H9 (cell line): ENCODE data around the gene EBLN2. TPM values are rescaled to one million over a fixed set of nuclear protein-coding genes. Genes with fewer than 3 reads are reported as not detected.

Experiments
- DNase-seq: peaks from one replicate; pipeline ENCODE4 v3.0.0-alpha.2; 2017
- H2AFZ ChIP-seq: one replicate; pipeline ENCODE4 v1.6.1; 2013; ENCODE audit warnings: mild to moderate bottlenecking, low read length, control low read depth, moderate library complexity
- H2AK5ac ChIP-seq: 2 replicates; pipeline ENCODE4 v1.6.1; 2013; ENCODE audit warnings: low read length, control low read depth, mixed read lengths; ENCODE audit not compliant: insufficient read length
- H2BK120ac ChIP-seq: one replicate; pipeline ENCODE4 v1.6.1; 2013; ENCODE audit warnings: low read depth, mild to moderate bottlenecking, low read length, control low read depth, inconsistent platforms; ENCODE audit not compliant: poor library complexity, severe bottlenecking
- H2BK12ac ChIP-seq: 2 replicates; pipeline ENCODE4 v1.6.1; 2013; ENCODE audit warnings: low read length, control low read depth, mixed read lengths, low read depth; ENCODE audit not compliant: insufficient read length
- H2BK15ac ChIP-seq: 2 replicates; pipeline ENCODE4 v1.6.1; 2013; ENCODE audit warnings: low read depth, low read length, control low read depth
- H2BK20ac ChIP-seq: one replicate; pipeline ENCODE4 v1.6.1; 2013; ENCODE audit warnings: low read depth, mild to moderate bottlenecking, low read length, control low read depth, inconsistent platforms; ENCODE audit not compliant: poor library complexity, severe bottlenecking
- H2BK5ac ChIP-seq: 2 replicates; pipeline ENCODE4 v1.6.1; 2013; ENCODE audit warnings: low read length, control low read depth, mixed read lengths; ENCODE audit not compliant: insufficient read length
- H3K14ac ChIP-seq: 2 replicates; pipeline ENCODE4 v1.6.1; 2013; ENCODE audit warnings: low read length, control low read depth; ENCODE audit not compliant: insufficient read depth
- H3K18ac ChIP-seq: 2 replicates; pipeline ENCODE4 v1.6.1; 2013; ENCODE audit warnings: low read depth, mild to moderate bottlenecking, mixed read lengths, low read length, control low read depth; ENCODE audit not compliant: insufficient read length
- H3K23ac ChIP-seq: 2 replicates; pipeline ENCODE4 v1.6.1; 2013; ENCODE audit warnings: low read length, control low read depth, mixed read lengths, low read depth; ENCODE audit not compliant: insufficient read length
- H3K23me2 ChIP-seq: 2 replicates; pipeline ENCODE4 v1.6.1; 2013; ENCODE audit warnings: low read depth, mild to moderate bottlenecking, mixed read lengths, low read length, control low read depth; ENCODE audit not compliant: insufficient read length, poor library complexity, severe bottlenecking
- H3K27ac ChIP-seq: 2 replicates; pipeline ENCODE4 v1.5.1; 2013; ENCODE audit warnings: low read length, control low read depth, mixed read lengths, low read depth; ENCODE audit not compliant: insufficient read length
- H3K27me3 ChIP-seq: 2 replicates; pipeline ENCODE4 v1.6.1; 2013; ENCODE audit warnings: low read length, control low read depth, inconsistent platforms; ENCODE audit not compliant: insufficient read depth
- H3K4ac ChIP-seq: 2 replicates; pipeline ENCODE4 v1.6.1; 2013; ENCODE audit warnings: low read depth, mild to moderate bottlenecking, control low read depth, inconsistent platforms, low read length, moderate library complexity
- H3K4me1 ChIP-seq: 2 replicates; pipeline ENCODE4 v1.6.1; 2013; ENCODE audit warnings: low read length, control low read depth, inconsistent platforms; ENCODE audit not compliant: insufficient read depth
- H3K4me2 ChIP-seq: 2 replicates; pipeline ENCODE4 v1.6.1; 2013; ENCODE audit warnings: low read length, control low read depth, mixed read lengths; ENCODE audit not compliant: insufficient read length, insufficient read depth
- H3K56ac ChIP-seq: 2 replicates; pipeline ENCODE4 v1.6.1; 2013; ENCODE audit warnings: low read depth, mild to moderate bottlenecking, mixed read lengths, low read length, control low read depth; ENCODE audit not compliant: insufficient read length
- H3K79me1 ChIP-seq: 2 replicates; pipeline ENCODE4 v1.6.1; 2013; ENCODE audit warnings: low read depth, mild to moderate bottlenecking, moderate library complexity, low read length, control low read depth, inconsistent platforms; ENCODE audit not compliant: insufficient read depth, poor library complexity, severe bottlenecking
- H3K79me2 ChIP-seq: 2 replicates; pipeline ENCODE4 v1.6.1; 2013; ENCODE audit warnings: low read length, control low read depth, inconsistent platforms; ENCODE audit not compliant: insufficient read depth
- H3K9ac ChIP-seq: 2 replicates; pipeline ENCODE4 v1.6.1; 2013; ENCODE audit warnings: low read length, control low read depth, mixed read lengths; ENCODE audit not compliant: insufficient read length; ENCODE audit errors: extremely low read depth
- H3K9me3 ChIP-seq: one replicate; pipeline ENCODE4 v1.6.1; 2013; ENCODE audit warnings: low read depth, low read length, inconsistent platforms; ENCODE audit not compliant: control insufficient read depth
- H3T11ph ChIP-seq: one replicate; pipeline ENCODE4 v1.6.1; 2013; ENCODE audit warnings: mild to moderate bottlenecking, low read length, control low read depth, inconsistent platforms
- H4K20me1 ChIP-seq: one replicate; pipeline ENCODE4 v1.6.1; 2013; ENCODE audit not compliant: control insufficient read depth, insufficient read length, insufficient read depth
- H4K5ac ChIP-seq: 2 replicates; pipeline ENCODE4 v1.6.1; 2013; ENCODE audit warnings: low read depth, mild to moderate bottlenecking, mixed read lengths, low read length, control low read depth; ENCODE audit not compliant: insufficient read length
- H4K8ac ChIP-seq: replicated peaks from 2 replicates; pipeline ENCODE4 v1.6.1; 2013; ENCODE audit warnings: low read length, control low read depth, mixed read lengths, low read depth; ENCODE audit not compliant: insufficient read length
- H4K91ac ChIP-seq: 2 replicates; pipeline ENCODE4 v1.6.1; 2013; ENCODE audit warnings: low read depth, mild to moderate bottlenecking, moderate library complexity, mixed read lengths, low read length, control low read depth; ENCODE audit not compliant: insufficient read length
- H3K27ac Mint-ChIP-seq, 3 experiments: 2 replicates in 2 of 3; 3 replicates in 1 of 3; pipeline ENCODE4 v1.8.0; 2020 to 2021; ENCODE audit warnings: mixed read lengths in 3 of 3, mild to moderate bottlenecking in 1 of 3, moderate library complexity in 1 of 3
- H3K27me3 Mint-ChIP-seq: 2 replicates; pipeline ENCODE4 v1.8.0; 2021; ENCODE audit warnings: low read depth, mild to moderate bottlenecking, moderate library complexity, mixed read lengths
- H3K36me3 Mint-ChIP-seq, 3 experiments: 2 replicates in 2 of 3; 3 replicates in 1 of 3; pipeline ENCODE4 v1.8.0; 2020 to 2021; ENCODE audit warnings: low read depth in 3 of 3, mixed read lengths in 3 of 3; ENCODE audit not compliant: insufficient read depth in 1 of 3
- H3K4me1 Mint-ChIP-seq, 2 experiments: 2 replicates each; pipeline ENCODE4 v1.8.0; 2020; ENCODE audit warnings: mixed read lengths in 2 of 2
- H3K4me3 Mint-ChIP-seq, 2 experiments: 2 replicates in 1 of 2; 3 replicates in 1 of 2; pipeline ENCODE4 v1.8.0; 2020 to 2021; ENCODE audit warnings: mild to moderate bottlenecking in 2 of 2, mixed read lengths in 2 of 2, moderate library complexity in 1 of 2
- H3K9me3 Mint-ChIP-seq, 2 experiments: 2 replicates in 1 of 2; 3 replicates in 1 of 2; pipeline ENCODE4 v1.8.0; 2020; ENCODE audit warnings: mild to moderate bottlenecking in 2 of 2, mixed read lengths in 2 of 2, moderate library complexity in 1 of 2
- WGBS: extraction: QIAGEN DNeasy Blood & Tissue Kit; methylation state at CpG from one replicate; pipeline ENCODE4 v1.1.7; 2013; ENCODE audit warnings: missing lambda C conversion rate, low lambda C conversion rate, mixed read lengths; ENCODE audit not compliant: insufficient read length; ENCODE audit errors: extremely low coverage; 5-methylcytosine and 5-hydroxymethylcytosine counted together
- total RNA-seq: library from RNA; stranded (reverse); gene quantifications from 2 replicates; pipeline ENCODE4 v1.2.1, GENCODE V29; 2021
- TF ChIP-seq, protein P1 (sequence below): fragments of 200-600 bp; sonication (generic); conservative IDR thresholded peaks from 3 replicates; pipeline ENCODE4 v1.8.0; 2021; ENCODE audit warnings: antibody characterized with exemption, mild to moderate bottlenecking

The EBLN2 gene
- total RNA-seq, 1 experiment from 2014 or later: 6.1 TPM

DNA sequence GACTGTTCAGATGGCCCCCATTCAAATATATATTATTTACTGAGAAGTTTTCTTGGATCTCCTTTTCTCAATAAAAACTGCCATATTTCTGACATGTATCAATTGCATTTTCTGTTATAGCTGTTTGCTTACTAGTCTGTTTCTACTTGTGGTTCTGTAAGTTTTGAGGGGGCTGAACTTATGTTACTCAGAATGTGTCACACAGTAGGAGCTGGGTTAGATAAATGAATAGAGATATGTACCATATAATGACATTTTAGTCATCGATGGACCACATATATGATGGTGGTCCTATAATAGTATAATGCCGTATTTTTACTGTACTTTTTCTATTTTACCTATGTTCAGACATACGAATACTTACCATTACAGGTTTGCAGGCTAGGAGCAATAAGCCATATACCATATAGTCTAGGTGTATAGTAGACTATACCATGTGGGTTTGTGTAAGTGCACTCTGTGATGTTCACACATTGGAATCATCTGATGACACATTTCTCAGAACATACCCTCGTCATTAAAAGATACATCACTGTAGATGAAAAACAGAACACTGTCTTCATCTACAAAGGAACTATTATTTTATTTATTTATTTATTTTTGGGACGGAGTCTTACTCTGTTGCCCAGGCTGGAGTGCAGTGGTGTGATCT, 42.5 kb upstream of the EBLN2 start:
- no peak overlapping the region for H4K8ac ChIP-seq
- H2AFZ ChIP-seq: no peak overlapping the region
- H3K14ac ChIP-seq: no peak overlapping the region
- no peak overlapping the region for H2BK120ac ChIP-seq
- no peaks in the 10 kb centered on the region for H3K9me3 ChIP-seq
- H3K23me2 ChIP-seq: no peaks in the 10 kb centered on the region
- H3K9me3 Mint-ChIP-seq: no peaks in the 10 kb centered on the region
- no peak overlapping the region for H2BK15ac ChIP-seq
- H4K20me1 ChIP-seq: no peaks in the 10 kb centered on the region
- no peak overlapping the region for H3K56ac ChIP-seq
- H2BK12ac ChIP-seq: no peak overlapping the region
- no peak overlapping the region for H4K91ac ChIP-seq
- no peak overlapping the region for H3K4me2 ChIP-seq
- H2BK5ac ChIP-seq: no peak overlapping the region
- H3K23ac ChIP-seq: no peak overlapping the region
- H3K27ac ChIP-seq: no peak overlapping the region
- no peak overlapping the region for H3K4me3 Mint-ChIP-seq
- peaks cover 0 to 12% (median 10%) of the 10 kb centered on the region in 3 experiments; a peak in 5 of 7 replicates for H3K36me3 Mint-ChIP-seq
- no peak for DNase-seq
- no CpG with 5 or more reads among the region's 5 CpGs for WGBS
- H3T11ph ChIP-seq: no peak overlapping the region
- peaks cover 62% of the 10 kb centered on the region for H3K79me2 ChIP-seq
- no peak overlapping the region for H3K4ac ChIP-seq
- no peak overlapping the region for H2BK20ac ChIP-seq
- H4K5ac ChIP-seq: no peak overlapping the region
- no peak overlapping the region for H3K27ac Mint-ChIP-seq
- H3K27me3 ChIP-seq: no peaks in the 10 kb centered on the region
- H3K4me1 ChIP-seq: no peaks in the 10 kb centered on the region; the same call in 1 of the 2 replicates
- H3K18ac ChIP-seq: no peak overlapping the region
- H3K27me3 Mint-ChIP-seq: no peaks in the 10 kb centered on the region
- peaks cover 26 to 27% of the 10 kb centered on the region in 2 experiments for H3K4me1 Mint-ChIP-seq
- peaks cover 18% of the 10 kb centered on the region for H3K79me1 ChIP-seq
- H2AK5ac ChIP-seq: no peak overlapping the region
- TF ChIP-seq, protein P1, sequence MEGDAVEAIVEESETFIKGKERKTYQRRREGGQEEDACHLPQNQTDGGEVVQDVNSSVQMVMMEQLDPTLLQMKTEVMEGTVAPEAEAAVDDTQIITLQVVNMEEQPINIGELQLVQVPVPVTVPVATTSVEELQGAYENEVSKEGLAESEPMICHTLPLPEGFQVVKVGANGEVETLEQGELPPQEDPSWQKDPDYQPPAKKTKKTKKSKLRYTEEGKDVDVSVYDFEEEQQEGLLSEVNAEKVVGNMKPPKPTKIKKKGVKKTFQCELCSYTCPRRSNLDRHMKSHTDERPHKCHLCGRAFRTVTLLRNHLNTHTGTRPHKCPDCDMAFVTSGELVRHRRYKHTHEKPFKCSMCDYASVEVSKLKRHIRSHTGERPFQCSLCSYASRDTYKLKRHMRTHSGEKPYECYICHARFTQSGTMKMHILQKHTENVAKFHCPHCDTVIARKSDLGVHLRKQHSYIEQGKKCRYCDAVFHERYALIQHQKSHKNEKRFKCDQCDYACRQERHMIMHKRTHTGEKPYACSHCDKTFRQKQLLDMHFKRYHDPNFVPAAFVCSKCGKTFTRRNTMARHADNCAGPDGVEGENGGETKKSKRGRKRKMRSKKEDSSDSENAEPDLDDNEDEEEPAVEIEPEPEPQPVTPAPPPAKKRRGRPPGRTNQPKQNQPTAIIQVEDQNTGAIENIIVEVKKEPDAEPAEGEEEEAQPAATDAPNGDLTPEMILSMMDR: no peak
- H3K9ac ChIP-seq: no peak overlapping the region
